B cell (primary cell): ENCODE measurements around the gene ZNF419. TPM values are rescaled to one million over a fixed set of nuclear protein-coding genes. Genes with fewer than 3 reads are reported as not detected.

ENCODE experiments used
- ATAC-seq: fragments of 200-7000 bp; cut with Tn5 transposase; one replicate; pipeline ENCODE4 v1.10.0; 2021; ENCODE audit warnings: low read depth, mild to moderate bottlenecking, moderate number of reproducible peaks, moderate library complexity
- CTCF ChIA-PET: fragments of 350-600 bp; sonication (Branson Sonifier 250); formaldehyde crosslinking; loops from one replicate; lab custom pipeline; 2021; ENCODE audit warnings: antibody characterized with exemption, inconsistent platforms; lab: Charles Lee
- POLR2A ChIA-PET: fragments of 350-600 bp; sonication (Branson Sonifier 250); formaldehyde crosslinking; loops from one replicate; lab custom pipeline; 2021; ENCODE audit warnings: antibody characterized with exemption; lab: Charles Lee
- DNase-seq: peaks from one replicate; pipeline ENCODE4 v3.0.0; 2013
- H2AFZ ChIP-seq: 2 replicates; pipeline ENCODE4 v1.6.1; 2012; ENCODE audit warnings: mild to moderate bottlenecking, low read depth, low read length; ENCODE audit not compliant: insufficient read depth, poor library complexity, severe bottlenecking
- H3K27ac ChIP-seq, 2 donors: 1 replicate in 1 of 2; 2 replicates in 1 of 2; pipeline ENCODE4 v1.5.1; 2012 to 2013; ENCODE audit warnings: low read length in 2 of 2, mild to moderate bottlenecking in 2 of 2, moderate library complexity in 1 of 2
- H3K27me3 ChIP-seq, 4 experiments: fragments of 200-600 bp in 1 of 4; sonication (generic) in 1 of 4; replicated peaks in 1 of 4; 1 replicate in 2 of 4; 2 replicates in 2 of 4; pipeline versions ENCODE4 v1.6.1 to v1.7.0; 2013 to 2016; ENCODE audit warnings: low read length in 3 of 4, mild to moderate bottlenecking in 2 of 4, mixed read lengths in 1 of 4, moderate library complexity in 1 of 4; ENCODE audit not compliant: insufficient read depth in 4 of 4, control insufficient read depth in 3 of 4; ENCODE audit errors: control extremely low read depth in 1 of 4
- H3K36me3 ChIP-seq, 2 experiments: replicated peaks in 1 of 2; 1 replicate in 1 of 2; 2 replicates in 1 of 2; pipeline versions ENCODE4 v1.6.1 to v1.7.1; 2013; ENCODE audit warnings: low read length in 1 of 2; ENCODE audit not compliant: insufficient read depth in 2 of 2, control insufficient read depth in 1 of 2; ENCODE audit errors: control extremely low read depth in 1 of 2, extremely low read depth in 1 of 2
- H3K4me1 ChIP-seq, 2 donors: fragments of 200-600 bp in 1 of 2; sonication (generic) in 1 of 2; 1 replicate in 1 of 2; 2 replicates in 1 of 2; pipeline versions ENCODE4 v1.5.1 to v1.6.1; 2013 to 2017; ENCODE audit warnings: low read length in 2 of 2; ENCODE audit not compliant: control insufficient read depth in 2 of 2, insufficient read depth in 2 of 2
- H3K4me2 ChIP-seq: replicated peaks from 2 replicates; pipeline ENCODE3; 2012; ENCODE audit warnings: mild to moderate bottlenecking, low read depth, low read length; ENCODE audit not compliant: poor library complexity, severe bottlenecking
- H3K4me3 ChIP-seq, 5 experiments: fragments of 200-600 bp in 1 of 5; sonication (generic) in 1 of 5; 1 replicate in 3 of 5; 2 replicates in 2 of 5; pipeline versions ENCODE4 v1.5.1 to v1.7.0; 2011 to 2016; ENCODE audit warnings: low read length in 4 of 5, mild to moderate bottlenecking in 4 of 5, low read depth in 2 of 5, control low read depth in 1 of 5, moderate library complexity in 1 of 5; ENCODE audit not compliant: insufficient read depth in 1 of 5; ENCODE audit errors: control extremely low read depth in 1 of 5, extremely low read depth in 1 of 5
- H3K79me2 ChIP-seq: fragments of 200-600 bp; sonication (generic); one replicate; pipeline ENCODE4 v1.6.0; 2016; ENCODE audit warnings: low read length; ENCODE audit not compliant: control insufficient read depth, insufficient read depth
- H3K9ac ChIP-seq: fragments of 200-600 bp; sonication (generic); 2 replicates; pipeline ENCODE4 v1.6.1; 2017; ENCODE audit warnings: mild to moderate bottlenecking, low read length, moderate library complexity
- H3K9me3 ChIP-seq, 3 donors: one replicate each; pipeline versions ENCODE4 v1.6.1 to v1.7.1; 2013; ENCODE audit warnings: low read length in 2 of 3; ENCODE audit not compliant: control insufficient read depth in 2 of 3, insufficient read depth in 1 of 3; ENCODE audit errors: control extremely low read depth in 1 of 3
- H4K20me1 ChIP-seq: 2 replicates; pipeline ENCODE4 v1.6.0; 2012; ENCODE audit warnings: mild to moderate bottlenecking, low read length; ENCODE audit not compliant: insufficient read depth, control insufficient read depth, poor library complexity, severe bottlenecking
- H3K27ac Mint-ChIP-seq: one replicate; pipeline ENCODE4 v1.8.0; 2021; ENCODE audit warnings: mixed read lengths
- H3K27me3 Mint-ChIP-seq: one replicate; pipeline ENCODE4 v1.8.0; 2021; ENCODE audit warnings: mixed read lengths
- H3K4me1 Mint-ChIP-seq: one replicate; pipeline ENCODE4 v1.8.0; 2021; ENCODE audit warnings: mixed read lengths
- H3K4me3 Mint-ChIP-seq: one replicate; pipeline ENCODE4 v1.8.0; 2021; ENCODE audit warnings: mixed read lengths
- H3K9me3 Mint-ChIP-seq: one replicate; pipeline ENCODE4 v1.8.0; 2022; ENCODE audit warnings: mixed read lengths; ENCODE audit not compliant: insufficient read depth
- EZH2 ChIP-seq: IDR thresholded peaks from 2 replicates; pipeline ENCODE4 v1.6.1; 2012; ENCODE audit warnings: borderline replicate concordance, low read depth, mild to moderate bottlenecking, moderate library complexity, low read length; ENCODE audit not compliant: insufficient read depth, poor library complexity, severe bottlenecking
- WGBS: methylation state at CpG from one replicate; pipeline ENCODE4 v1.1.5; 2013; ENCODE audit warnings: missing lambda C conversion rate; ENCODE audit not compliant: insufficient coverage; 5-methylcytosine and 5-hydroxymethylcytosine counted together
- intact Hi-C: fragments of 100-400 bp; cut with micrococcal nuclease; formaldehyde crosslinking; loops from one replicate; pipeline ENCODE4 v1.10.0; 2022
- polyA plus RNA-seq: library from polyadenylated mRNA; depleted of rRNA; stranded (reverse); fragments of >200 nt; gene quantifications from 2 replicates; pipeline ENCODE4 v1.2.3, GENCODE V29; 2012
- total RNA-seq, 2 donors: library from RNA; stranded (reverse); fragments of 120-200 nt in 1 of 2; gene quantifications; 1 replicate in 1 of 2; 2 replicates in 1 of 2; pipeline versions ENCODE4 v1.2.3 to v1.2.4, GENCODE V29; 2013 to 2022
- TF ChIP-seq, protein P1 (sequence below): fragments of 200-600 bp; IDR thresholded peaks from one replicate; pipeline ENCODE4 v1.8.0; 2022; ENCODE audit warnings: antibody characterized with exemption, mild to moderate bottlenecking

The ZNF419 gene
- total and polyA plus RNA-seq, 2 donors (not counting 1 experiment from before 2014, with no cell fraction given), result 8.7 to 31.1 TPM

DNA sequence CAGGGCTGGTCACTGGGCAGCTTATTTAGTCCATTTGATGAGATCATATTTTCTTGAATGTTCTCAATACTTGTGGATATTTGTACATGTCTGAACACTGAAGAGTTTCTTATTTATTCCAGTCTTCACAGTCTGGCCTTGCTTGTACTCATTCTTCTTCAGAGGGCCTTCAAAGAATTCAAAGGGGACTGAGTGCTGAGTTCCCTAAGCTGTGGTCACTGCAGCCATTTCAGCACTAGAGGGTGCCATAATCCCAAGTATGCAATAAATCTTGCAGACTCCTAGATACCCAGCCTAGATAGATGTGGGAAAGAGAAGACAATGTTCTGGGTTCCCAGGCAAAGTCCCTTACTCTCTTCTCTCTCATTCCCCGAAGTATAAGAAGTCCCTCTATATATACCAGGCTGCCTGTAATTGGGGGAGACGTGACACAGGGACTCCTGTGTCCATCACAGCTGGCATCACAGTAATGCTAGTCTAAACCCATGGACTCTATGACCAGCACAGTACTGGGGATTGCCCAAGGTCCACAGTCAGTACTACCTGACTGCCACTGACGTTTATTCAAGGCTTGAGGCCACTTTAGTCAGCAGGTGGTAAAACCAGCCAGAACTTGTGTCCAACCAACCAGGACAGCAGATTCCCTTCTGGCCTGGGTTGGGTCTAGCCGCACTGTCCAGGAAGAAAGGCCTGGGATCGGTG, 21.7 kb upstream of the ZNF419 start:
- Histone ChIP-seq H3K4me2 (no peak overlapping the region), H3K9me3 (peaks cover 10 to 44% (median 26%) of the 10 kb centered on the region in 3 donors), H3K4me1 (no peaks in the 10 kb centered on the region), H3K9ac (no peak overlapping the region), H3K36me3 (peaks cover 0 to 3% of the 10 kb centered on the region in 2 experiments), H3K27me3 (no peaks in the 10 kb centered on the region), H3K79me2 (peaks cover 16% of the 10 kb centered on the region), H3K4me3 (no peak overlapping the region), H3K27ac (no peak overlapping the region), H2AFZ (no peak overlapping the region), H4K20me1 (no peaks in the 10 kb centered on the region)
- no peaks in the 10 kb centered on the region for H3K4me1 Mint-ChIP-seq
- intact Hi-C loops, result no loop called here
- ChIA-PET POLR2A (no interaction called here), CTCF (interaction anchor here (1.1 to 1.2 kb wide), 2 partner anchors 14 to 688 kb away, joined by 3 to 4 read pairs; no protein-coding TSS in a partner anchor)
- DNase-seq (peak; percentile 40), ATAC-seq (no peak)
- peaks cover 10% of the 10 kb centered on the region for H3K9me3 Mint-ChIP-seq
- no peak for TF ChIP-seq EZH2
- TF ChIP-seq, protein P1, sequence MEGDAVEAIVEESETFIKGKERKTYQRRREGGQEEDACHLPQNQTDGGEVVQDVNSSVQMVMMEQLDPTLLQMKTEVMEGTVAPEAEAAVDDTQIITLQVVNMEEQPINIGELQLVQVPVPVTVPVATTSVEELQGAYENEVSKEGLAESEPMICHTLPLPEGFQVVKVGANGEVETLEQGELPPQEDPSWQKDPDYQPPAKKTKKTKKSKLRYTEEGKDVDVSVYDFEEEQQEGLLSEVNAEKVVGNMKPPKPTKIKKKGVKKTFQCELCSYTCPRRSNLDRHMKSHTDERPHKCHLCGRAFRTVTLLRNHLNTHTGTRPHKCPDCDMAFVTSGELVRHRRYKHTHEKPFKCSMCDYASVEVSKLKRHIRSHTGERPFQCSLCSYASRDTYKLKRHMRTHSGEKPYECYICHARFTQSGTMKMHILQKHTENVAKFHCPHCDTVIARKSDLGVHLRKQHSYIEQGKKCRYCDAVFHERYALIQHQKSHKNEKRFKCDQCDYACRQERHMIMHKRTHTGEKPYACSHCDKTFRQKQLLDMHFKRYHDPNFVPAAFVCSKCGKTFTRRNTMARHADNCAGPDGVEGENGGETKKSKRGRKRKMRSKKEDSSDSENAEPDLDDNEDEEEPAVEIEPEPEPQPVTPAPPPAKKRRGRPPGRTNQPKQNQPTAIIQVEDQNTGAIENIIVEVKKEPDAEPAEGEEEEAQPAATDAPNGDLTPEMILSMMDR, result peak; percentile 36
- H3K27me3 Mint-ChIP-seq, result no peaks in the 10 kb centered on the region
- H3K27ac Mint-ChIP-seq, result no peak overlapping the region
- 91% methylated on average over 4 of the region's 5 CpGs for WGBS
- no peak overlapping the region for H3K4me3 Mint-ChIP-seq

DNA sequence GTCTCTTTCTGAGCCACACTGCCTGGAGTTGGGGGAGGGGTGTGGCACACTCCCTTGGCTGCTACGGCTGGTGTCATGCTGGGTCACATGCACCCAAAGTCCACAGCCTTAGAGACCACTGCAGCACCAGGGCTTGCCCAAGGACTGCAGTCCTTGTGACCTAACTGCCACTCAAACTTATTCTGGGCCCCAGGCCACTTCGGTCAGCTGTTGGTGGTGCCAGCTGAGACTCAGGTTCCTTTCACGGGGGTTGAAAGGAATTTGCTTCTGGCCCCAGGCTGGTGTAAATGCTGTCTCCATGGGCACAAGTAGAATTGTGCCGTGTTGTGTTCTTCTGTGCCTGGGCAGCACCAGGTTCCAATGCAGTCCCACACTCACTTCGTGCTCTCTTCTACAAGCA, 21.1 kb upstream of the ZNF419 start:
- H2AFZ ChIP-seq, result no peak overlapping the region
- H3K27me3 ChIP-seq, result no peaks in the 10 kb centered on the region
- no peak overlapping the region for H3K27ac Mint-ChIP-seq
- H3K9me3 Mint-ChIP-seq, result peaks cover 13% of the 10 kb centered on the region
- no peak overlapping the region for H3K9ac ChIP-seq
- peaks cover 12 to 51% (median 26%) of the 10 kb centered on the region in 3 donors for H3K9me3 ChIP-seq
- POLR2A ChIA-PET, result no interaction called here
- peaks cover 16% of the 10 kb centered on the region for H3K79me2 ChIP-seq
- TF ChIP-seq EZH2, result no peak
- TF ChIP-seq, protein P1, result no peak
- DNase-seq (no peak), ATAC-seq (no peak)
- H3K4me3 ChIP-seq, result no peak overlapping the region
- no peaks in the 10 kb centered on the region for H3K4me1 ChIP-seq
- no peaks in the 10 kb centered on the region for H3K27me3 Mint-ChIP-seq
- H3K36me3 ChIP-seq, result peaks cover 0 to 3% of the 10 kb centered on the region in 2 experiments
- H4K20me1 ChIP-seq, result no peaks in the 10 kb centered on the region
- no peak overlapping the region for H3K4me3 Mint-ChIP-seq
- CTCF ChIA-PET, result interaction anchor here (0.6 to 1.2 kb wide), 3 partner anchors 13 to 1030 kb away, joined by 3 to 4 read pairs (median 4); no protein-coding TSS in a partner anchor
- 97% methylated on average over 3 of the region's 5 CpGs for WGBS
- H3K4me1 Mint-ChIP-seq, result no peaks in the 10 kb centered on the region
- intact Hi-C loops, result no loop called here
- H3K27ac ChIP-seq, result no peak overlapping the region
- H3K4me2 ChIP-seq, result no peak overlapping the region
